LNCaP clone FGC (cell line): Measurements from ENCODE around the gene CBLL1.

Experiments
- DNase-seq: peaks from one replicate; pipeline ENCODE4 v3.0.0-alpha.2; 2011; ENCODE audit warnings: low read depth
- H3K4me3 ChIP-seq: 2 replicates; pipeline ENCODE4 v1.5.1; 2011; ENCODE audit warnings: mild to moderate bottlenecking, low read depth, low read length, control low read depth
- TF ChIP-seq, protein P1 (sequence below): IDR thresholded peaks from 2 replicates; pipeline ENCODE4 v1.5.1; 2012; ENCODE audit warnings: mild to moderate bottlenecking; ENCODE audit not compliant: control insufficient read depth, insufficient read depth; ENCODE audit errors: extremely low read depth

The CBLL1 gene

DNA sequence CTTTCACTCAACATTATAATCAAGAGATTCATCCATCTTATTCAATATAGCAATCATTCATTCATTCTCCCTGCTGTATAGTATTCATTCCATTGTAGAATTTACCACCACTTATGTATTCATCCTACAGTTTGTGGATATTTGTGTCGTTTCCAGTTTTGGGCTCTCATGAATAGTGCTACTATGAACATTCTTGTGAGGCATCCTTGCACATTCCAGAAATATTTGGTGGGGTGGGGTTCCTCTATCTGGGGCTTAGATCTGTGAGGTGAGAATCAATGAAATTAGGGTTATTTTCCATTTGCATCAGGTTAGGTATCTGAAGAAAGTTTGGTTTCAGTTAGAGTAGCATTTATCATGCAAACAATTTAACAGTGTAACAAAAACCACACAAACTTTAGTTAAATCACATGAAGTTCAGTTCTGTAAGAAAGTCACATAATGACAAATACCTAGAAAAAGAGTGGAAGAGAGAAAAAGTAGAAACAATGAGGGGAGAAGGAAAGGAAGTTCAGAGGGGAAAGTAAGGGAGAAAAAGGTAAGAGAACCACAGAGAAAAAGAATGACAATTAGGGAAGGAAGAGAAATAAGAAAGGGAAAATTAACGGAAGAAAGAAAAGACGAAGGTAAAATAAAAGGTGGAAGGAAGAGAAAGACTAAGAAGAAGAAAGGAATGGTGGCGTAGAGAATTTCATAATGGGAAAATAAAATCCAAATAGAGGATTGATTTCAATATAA is 25.3 kb upstream of the CBLL1 start:
- TF ChIP-seq, protein P1, sequence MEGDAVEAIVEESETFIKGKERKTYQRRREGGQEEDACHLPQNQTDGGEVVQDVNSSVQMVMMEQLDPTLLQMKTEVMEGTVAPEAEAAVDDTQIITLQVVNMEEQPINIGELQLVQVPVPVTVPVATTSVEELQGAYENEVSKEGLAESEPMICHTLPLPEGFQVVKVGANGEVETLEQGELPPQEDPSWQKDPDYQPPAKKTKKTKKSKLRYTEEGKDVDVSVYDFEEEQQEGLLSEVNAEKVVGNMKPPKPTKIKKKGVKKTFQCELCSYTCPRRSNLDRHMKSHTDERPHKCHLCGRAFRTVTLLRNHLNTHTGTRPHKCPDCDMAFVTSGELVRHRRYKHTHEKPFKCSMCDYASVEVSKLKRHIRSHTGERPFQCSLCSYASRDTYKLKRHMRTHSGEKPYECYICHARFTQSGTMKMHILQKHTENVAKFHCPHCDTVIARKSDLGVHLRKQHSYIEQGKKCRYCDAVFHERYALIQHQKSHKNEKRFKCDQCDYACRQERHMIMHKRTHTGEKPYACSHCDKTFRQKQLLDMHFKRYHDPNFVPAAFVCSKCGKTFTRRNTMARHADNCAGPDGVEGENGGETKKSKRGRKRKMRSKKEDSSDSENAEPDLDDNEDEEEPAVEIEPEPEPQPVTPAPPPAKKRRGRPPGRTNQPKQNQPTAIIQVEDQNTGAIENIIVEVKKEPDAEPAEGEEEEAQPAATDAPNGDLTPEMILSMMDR: no peak
- no peak for DNase-seq
- no peak overlapping the region for H3K4me3 ChIP-seq

GRCh38 chr7:107721286-107721685 is 22.7 kb upstream of the CBLL1 start:
- TF ChIP-seq, protein P1: no peak
- no peak overlapping the region for H3K4me3 ChIP-seq
- no peak for DNase-seq

DNA sequence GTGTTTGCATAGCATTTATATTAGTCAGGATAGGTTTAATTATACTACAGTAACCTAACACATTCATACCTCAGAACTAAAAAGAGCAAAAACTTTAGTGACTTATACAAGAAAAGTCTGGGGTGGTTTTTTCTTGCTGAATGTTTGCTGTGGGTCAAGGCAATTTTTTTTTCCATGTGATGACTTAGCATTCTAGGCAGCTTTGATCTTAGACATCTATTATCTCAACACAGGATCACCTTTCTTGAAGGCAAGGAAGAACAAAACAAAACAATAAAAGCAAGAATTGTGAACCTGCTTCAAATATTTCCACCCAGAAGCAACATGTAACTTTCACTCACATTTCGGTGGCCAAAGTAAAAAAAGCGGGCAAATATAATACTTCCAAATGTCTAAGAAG is 20.7 kb upstream of the CBLL1 start:
- no peak overlapping the region for H3K4me3 ChIP-seq
- no peak for DNase-seq
- TF ChIP-seq, protein P1: no peak

DNA sequence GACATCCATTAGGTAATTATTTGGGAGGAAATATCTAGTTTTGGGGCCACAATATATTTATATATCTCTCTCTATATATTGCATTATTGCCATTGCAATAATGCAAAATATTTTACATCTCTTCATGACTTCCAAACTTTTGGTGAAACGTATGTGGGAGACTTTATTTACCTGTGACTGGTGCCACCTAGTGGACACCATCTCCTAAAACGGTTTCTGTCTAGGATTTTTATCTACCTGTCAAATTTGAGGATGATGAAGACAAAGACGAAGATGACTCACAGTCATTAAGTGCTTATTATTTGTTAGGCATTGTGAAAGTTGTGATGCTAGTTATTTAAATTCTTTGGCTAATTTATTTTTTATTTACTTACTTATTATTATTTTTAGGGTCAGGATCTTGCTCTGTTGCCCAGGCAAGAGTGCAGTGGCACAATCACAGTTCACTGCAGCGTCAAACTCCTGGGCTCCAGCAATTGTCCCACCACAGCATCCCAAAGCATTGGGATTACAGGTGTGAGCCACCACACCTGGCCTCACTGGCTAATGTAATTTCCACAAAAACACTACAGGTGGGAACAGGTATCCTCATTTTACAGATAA is 18.7 kb upstream of the CBLL1 start:
- TF ChIP-seq, protein P1: peak; percentile 72
- H3K4me3 ChIP-seq: no peak overlapping the region
- peak; percentile 43 for DNase-seq

- DNase-seq: no peak
- TF ChIP-seq, protein P1: no peak
Measured at GRCh38 chr7:107726356-107727130, 17.4 kb upstream of the CBLL1 start.

DNA sequence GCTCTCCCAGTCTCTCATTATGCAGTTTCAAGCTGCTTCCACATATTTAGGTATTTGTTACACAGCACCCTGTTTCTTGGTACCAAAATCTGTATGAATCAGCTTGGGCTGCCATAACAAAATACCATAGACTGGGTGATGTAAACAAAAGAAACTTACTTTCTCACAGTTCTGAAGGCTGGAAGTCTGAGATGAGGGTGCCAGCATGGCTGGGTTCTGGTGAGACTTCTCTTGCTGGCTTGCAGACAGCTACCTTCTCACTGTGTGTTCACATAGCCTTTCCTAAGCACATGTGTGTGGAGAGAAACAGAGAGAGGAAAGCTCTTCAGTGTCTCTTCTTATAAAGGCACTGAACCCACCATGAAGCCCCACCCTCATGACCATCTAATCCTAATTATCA is 15.7 kb upstream of the CBLL1 start:
- H3K4me3 ChIP-seq: no peak overlapping the region
- TF ChIP-seq, protein P1: no peak
- no peak for DNase-seq

More at GRCh38 chr7:107726356-107727130, 17.4 kb upstream of the CBLL1 start:
- H3K4me3 ChIP-seq: no peak overlapping the region
